Adrenal gland (tissue), 12 donors: Measurements from ENCODE around the gene SLMAP. TPM values are rescaled to one million over a fixed set of nuclear protein-coding genes. Genes with fewer than 3 reads are reported as not detected.
A peak's percentile ranks its signal among the peaks of the same experiment; 100 is the strongest.

Experiments
- DNase-seq, 7 donors: peaks; one replicate each; pipeline ENCODE4 v3.0.0-alpha.2; 2019 to 2020
- H3K27ac ChIP-seq, 5 donors: fragments of 200-600 bp; sonication (generic) in 4 of 5; 1 replicate in 3 of 5; 2 replicates in 2 of 5; pipeline versions ENCODE4 v1.5.1 to v1.8.0; 2016 to 2020; ENCODE audit warnings: mild to moderate bottlenecking in 1 of 5
- H3K27me3 ChIP-seq: fragments of 200-600 bp; 2 replicates; pipeline ENCODE4 v1.8.0; 2021
- H3K36me3 ChIP-seq, 2 donors: fragments of 200-600 bp; replicated peaks in 1 of 2; 1 replicate in 1 of 2; 2 replicates in 1 of 2; pipeline versions ENCODE4 v1.5.1 to v1.8.0; 2018 to 2022
- H3K4me1 ChIP-seq, 2 donors: fragments of 200-600 bp; replicated peaks in 1 of 2; 1 replicate in 1 of 2; 2 replicates in 1 of 2; pipeline versions ENCODE4 v1.5.1 to v1.8.0; 2018 to 2021
- H3K4me3 ChIP-seq, 4 donors: fragments of 200-600 bp; sonication (generic) in 3 of 4; one replicate each; pipeline ENCODE4 v1.5.1; 2016 to 2018
- H3K9me3 ChIP-seq, 3 donors: fragments of 200-600 bp; sonication (generic) in 1 of 3; replicated peaks in 1 of 3; 1 replicate in 2 of 3; 2 replicates in 1 of 3; pipeline versions ENCODE4 v1.5.1 to v1.8.0; 2016 to 2021
- POLR2A ChIP-seq, 2 donors: fragments of 450-650 bp; IDR thresholded peaks; one replicate each; pipeline ENCODE4 v1.6.1; 2017; ENCODE audit warnings: antibody characterized with exemption in 2 of 2, mild to moderate bottlenecking in 2 of 2, moderate library complexity in 1 of 2
- WGBS, 4 donors: extraction: QIAGEN DNeasy Blood & Tissue Kit in 2 of 4; methylation state at CpG; one replicate each; pipeline versions ENCODE4 v1.1.5 to v1.1.7; 2013 to 2017; 5-methylcytosine and 5-hydroxymethylcytosine counted together
- intact Hi-C, 2 donors: fragments of 100-400 bp; cut with DNase I; formaldehyde crosslinking; loops; one replicate each; pipeline versions ENCODE4 v1.14.1 to v1.15.0; 2022 to 2023
- polyA plus RNA-seq, 3 donors: library from polyadenylated mRNA; stranded (reverse); fragments of 200-250 nt in 2 of 3; fragments of 350-450 nt in 1 of 3; fragmentation: Illumina TruSeq in 1 of 3; extraction: RNeasy Lipid Tissue Mini Kit (QIAGEN cat#74804) in 1 of 3; gene quantifications; one replicate each; pipeline ENCODE4 v1.2.3, GENCODE V29; 2013 to 2014
- total RNA-seq, 9 donors: library from RNA; depleted of rRNA in 4 of 9; stranded (reverse); fragments of >200 nt in 4 of 9; fragments of 120-200 nt in 1 of 9; fragmentation: NEBNext Ultra II Directional in 1 of 9; extraction: Animal tissue kit (Norgen Biotek cat#: 25700) in 1 of 9; gene quantifications; one replicate each; pipeline versions ENCODE4 v1.1.0 to v1.2.4, GENCODE V29; 2013 to 2023
- TF ChIP-seq, protein P1 (sequence below), 6 experiments: fragments of 450-650 bp in 4 of 6; fragments of 200-600 bp in 2 of 6; sonication (generic) in 1 of 6; IDR thresholded peaks; 1 replicate in 5 of 6; 2 replicates in 1 of 6; pipeline versions ENCODE4 v1.5.1 to v1.8.0; 2016 to 2021; ENCODE audit warnings: antibody characterized with exemption in 6 of 6, mild to moderate bottlenecking in 2 of 6, moderate library complexity in 1 of 6
- donor health status: healthy with polysubstance abuse.
- donor health status: Bipolar disorder and iron deficiency.
- donor health status: DM: yes; HTN: yes; CAD: no.
- donor health status: DM: no; HTN: no; CAD: no.
- donor health status: DM: no; HTN: no; CAD: no.
- donor health status: DM: yes; HTN: yes; CAD: no.

SLMAP gene
- total and polyA plus RNA-seq, 12 donors, result 18.9 to 134 (median 87.5) TPM

DNA sequence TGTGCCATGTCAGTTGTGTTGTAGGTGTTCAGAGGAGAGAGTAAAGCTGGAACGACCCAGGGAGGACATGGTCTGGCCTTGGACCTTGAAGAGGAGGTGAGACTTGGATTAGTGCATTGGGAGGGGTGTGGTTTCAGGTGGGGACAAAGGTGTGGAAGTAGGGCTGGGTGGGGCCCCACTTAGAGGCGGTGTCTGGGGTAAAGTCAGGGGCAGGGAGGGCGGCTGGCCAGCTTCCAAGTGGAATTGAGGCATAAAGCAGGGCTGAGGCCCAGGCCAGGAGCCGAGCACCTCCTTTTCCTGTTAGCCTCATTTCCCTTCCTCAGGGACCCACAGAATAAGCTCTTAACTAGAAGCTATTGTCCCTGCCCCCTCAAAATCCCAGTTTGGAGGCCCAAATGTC lies 215.9 kb downstream of the SLMAP start:
- no peak for DNase-seq
- H3K27ac ChIP-seq, result no peak overlapping the region
- WGBS, 4 donors, result 62 to 67% (median 65%) methylated on average over 4 of the region's 4 CpGs
- no peaks in the 10 kb centered on the region for H3K9me3 ChIP-seq
- no peaks in the 10 kb centered on the region for H3K27me3 ChIP-seq
- intact Hi-C loops, result no loop called here
- H3K4me1 ChIP-seq, result peaks cover 4 to 17% of the 10 kb centered on the region in 2 donors
- no peak overlapping the region for H3K4me3 ChIP-seq
- no peaks in the 10 kb centered on the region for H3K36me3 ChIP-seq
- TF ChIP-seq POLR2A (IDR thresholded peaks at IDR 0.05), result no peak
- TF ChIP-seq, protein P1, sequence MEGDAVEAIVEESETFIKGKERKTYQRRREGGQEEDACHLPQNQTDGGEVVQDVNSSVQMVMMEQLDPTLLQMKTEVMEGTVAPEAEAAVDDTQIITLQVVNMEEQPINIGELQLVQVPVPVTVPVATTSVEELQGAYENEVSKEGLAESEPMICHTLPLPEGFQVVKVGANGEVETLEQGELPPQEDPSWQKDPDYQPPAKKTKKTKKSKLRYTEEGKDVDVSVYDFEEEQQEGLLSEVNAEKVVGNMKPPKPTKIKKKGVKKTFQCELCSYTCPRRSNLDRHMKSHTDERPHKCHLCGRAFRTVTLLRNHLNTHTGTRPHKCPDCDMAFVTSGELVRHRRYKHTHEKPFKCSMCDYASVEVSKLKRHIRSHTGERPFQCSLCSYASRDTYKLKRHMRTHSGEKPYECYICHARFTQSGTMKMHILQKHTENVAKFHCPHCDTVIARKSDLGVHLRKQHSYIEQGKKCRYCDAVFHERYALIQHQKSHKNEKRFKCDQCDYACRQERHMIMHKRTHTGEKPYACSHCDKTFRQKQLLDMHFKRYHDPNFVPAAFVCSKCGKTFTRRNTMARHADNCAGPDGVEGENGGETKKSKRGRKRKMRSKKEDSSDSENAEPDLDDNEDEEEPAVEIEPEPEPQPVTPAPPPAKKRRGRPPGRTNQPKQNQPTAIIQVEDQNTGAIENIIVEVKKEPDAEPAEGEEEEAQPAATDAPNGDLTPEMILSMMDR (IDR thresholded peaks at IDR 0.05), result no peak

- H3K9me3 ChIP-seq, result no peaks in the 10 kb centered on the region
- no peaks in the 10 kb centered on the region for H3K27me3 ChIP-seq
- intact Hi-C loops, result no loop called here
- H3K4me3 ChIP-seq, result no peak overlapping the region
- H3K36me3 ChIP-seq, result no peaks in the 10 kb centered on the region
- no peak overlapping the region for H3K27ac ChIP-seq
- DNase-seq, result no peak
- WGBS, 4 donors, result 73 to 88% (median 86%) methylated on average over 9 of the region's 9 CpGs
- peaks cover 4 to 17% of the 10 kb centered on the region in 2 donors for H3K4me1 ChIP-seq
- TF ChIP-seq, protein P1 (IDR thresholded peaks at IDR 0.05), result no peak
These were observed 216.5 kb downstream of the SLMAP start for GRCh38 chr3:57972531-57973111.

- intact Hi-C loops, result no loop called here
- Histone ChIP-seq H3K9me3 (no peaks in the 10 kb centered on the region), H3K36me3 (no peaks in the 10 kb centered on the region), H3K27ac (peak overlapping the region in 2 of 5 donors; percentile 55 to 71), H3K4me1 (peaks cover 4 to 17% of the 10 kb centered on the region in 2 donors), H3K27me3 (no peaks in the 10 kb centered on the region), H3K4me3 (no peak overlapping the region)
- WGBS, 4 donors, result 85 to 94% (median 88%) methylated on average over 13 of the region's 13 CpGs
- TF ChIP-seq, protein P1 (IDR thresholded peaks at IDR 0.05), result no peak
- no peak for TF ChIP-seq POLR2A (IDR thresholded peaks at IDR 0.05)
- no peak for DNase-seq
These were observed 217.8 kb downstream of the SLMAP start for GRCh38 chr3:57973715-57974477.

GRCh38 chr3:57974796-57975388 lies 218.8 kb downstream of the SLMAP start:
- peaks cover 4 to 17% of the 10 kb centered on the region in 2 donors for H3K4me1 ChIP-seq
- no peak overlapping the region for H3K4me3 ChIP-seq
- intact Hi-C loops, result no loop called here
- peak overlapping the region; percentile 14 to 77 (median 55) for H3K27ac ChIP-seq
- peak in 6 of 7 donors; percentile 48 to 84 (median 74) for DNase-seq
- no peaks in the 10 kb centered on the region for H3K36me3 ChIP-seq
- H3K9me3 ChIP-seq, result no peaks in the 10 kb centered on the region
- 57 to 63% (median 58%) methylated on average over 6 of the region's 6 CpGs for WGBS, 4 donors
- no peaks in the 10 kb centered on the region for H3K27me3 ChIP-seq
- no peak for TF ChIP-seq POLR2A (IDR thresholded peaks at IDR 0.05)
- TF ChIP-seq, protein P1 (IDR thresholded peaks at IDR 0.05), result no peak
